Neural cell (in vitro differentiated cells): ENCODE measurements around the gene GALNT1.

Source experiments
- RAD21 ChIP-seq: fragments of 450-650 bp; conservative IDR thresholded peaks from 2 replicates; pipeline ENCODE4 v1.6.1; 2014; ENCODE audit warnings: antibody characterized with exemption, mild to moderate bottlenecking, moderate library complexity
- TF ChIP-seq, protein P1 (sequence below): fragments of 450-650 bp; IDR thresholded peaks from 2 replicates; pipeline ENCODE4 v1.5.1; 2014; ENCODE audit warnings: antibody characterized with exemption, mild to moderate bottlenecking, moderate library complexity; ENCODE audit not compliant: poor library complexity, severe bottlenecking

DNA sequence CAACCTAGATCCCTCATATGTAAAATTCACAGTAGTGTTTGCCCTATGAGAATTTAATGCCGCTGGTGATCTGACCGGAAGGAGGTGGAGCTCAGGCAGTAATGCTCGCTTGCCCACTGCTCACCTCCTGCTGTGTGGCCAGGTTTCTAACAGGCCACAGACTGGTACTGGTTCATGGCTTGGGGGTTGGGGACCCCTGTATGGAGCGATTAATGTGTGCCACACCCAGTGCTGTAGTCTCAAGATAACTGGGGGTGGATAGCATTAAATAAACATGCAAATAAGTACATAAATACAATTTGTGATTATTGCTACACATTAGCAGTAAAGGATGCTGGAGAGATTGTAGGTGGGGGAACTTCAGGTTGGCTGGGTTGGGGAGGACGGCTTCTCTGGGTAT, 3.2 kb downstream of the GALNT1 start:
- TF ChIP-seq, protein P1, sequence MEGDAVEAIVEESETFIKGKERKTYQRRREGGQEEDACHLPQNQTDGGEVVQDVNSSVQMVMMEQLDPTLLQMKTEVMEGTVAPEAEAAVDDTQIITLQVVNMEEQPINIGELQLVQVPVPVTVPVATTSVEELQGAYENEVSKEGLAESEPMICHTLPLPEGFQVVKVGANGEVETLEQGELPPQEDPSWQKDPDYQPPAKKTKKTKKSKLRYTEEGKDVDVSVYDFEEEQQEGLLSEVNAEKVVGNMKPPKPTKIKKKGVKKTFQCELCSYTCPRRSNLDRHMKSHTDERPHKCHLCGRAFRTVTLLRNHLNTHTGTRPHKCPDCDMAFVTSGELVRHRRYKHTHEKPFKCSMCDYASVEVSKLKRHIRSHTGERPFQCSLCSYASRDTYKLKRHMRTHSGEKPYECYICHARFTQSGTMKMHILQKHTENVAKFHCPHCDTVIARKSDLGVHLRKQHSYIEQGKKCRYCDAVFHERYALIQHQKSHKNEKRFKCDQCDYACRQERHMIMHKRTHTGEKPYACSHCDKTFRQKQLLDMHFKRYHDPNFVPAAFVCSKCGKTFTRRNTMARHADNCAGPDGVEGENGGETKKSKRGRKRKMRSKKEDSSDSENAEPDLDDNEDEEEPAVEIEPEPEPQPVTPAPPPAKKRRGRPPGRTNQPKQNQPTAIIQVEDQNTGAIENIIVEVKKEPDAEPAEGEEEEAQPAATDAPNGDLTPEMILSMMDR: no peak
- TF ChIP-seq RAD21: no peak
